ENCODE data around the gene ALG11. TPM values are rescaled to one million over a fixed set of nuclear protein-coding genes. Genes with fewer than 3 reads are reported as not detected.

Gene ALG11
- total RNA-seq: 35.3 TPM

GRCh38 chr13:52011632-52012511 lies at the start of gene ALG11:
ALG11 (plus strand) TSS chr13:52012398; CDS start chr13:52012419, 21 bp downstream.

GRCh38 chr13:52010890-52011631 lies 1.1 kb upstream of the ALG11 start, which contains the start of gene ATP7B:
ATP7B (minus strand) TSS chr13:52011450; CDS start chr13:52011337, 113 bp downstream.

GRCh38 chr13:52024481-52024880 lies 12.3 kb downstream of the ALG11 start, which contains the start of gene UTP14C:
UTP14C (plus strand) TSS chr13:52024691; CDS start chr13:52028805, 4,114 bp downstream.

Other genes starting within 250 kb of the ALG11 start
- gene DHRS12, start 208.2 kb upstream of the ALG11 start, total RNA-seq: 16.2 TPM
- 1.8 TPM for gene TMEM272, start 167.2 kb upstream of the ALG11 start, total RNA-seq
- not detected for gene CCDC70, start 150.4 kb upstream of the ALG11 start, total RNA-seq
- gene ATP7B, start 948 bp upstream of the ALG11 start, total RNA-seq: 21.9 TPM
- gene UTP14C, start 12.3 kb downstream of the ALG11 start, total RNA-seq: 36.1 TPM
- gene NEK5, start 116.7 kb downstream of the ALG11 start, total RNA-seq: 2.5 TPM
- 16.1 TPM for gene NEK3, start 147.2 kb downstream of the ALG11 start, total RNA-seq